ENCODE measurements around the gene GPX2.

Gene GPX2

DNA sequence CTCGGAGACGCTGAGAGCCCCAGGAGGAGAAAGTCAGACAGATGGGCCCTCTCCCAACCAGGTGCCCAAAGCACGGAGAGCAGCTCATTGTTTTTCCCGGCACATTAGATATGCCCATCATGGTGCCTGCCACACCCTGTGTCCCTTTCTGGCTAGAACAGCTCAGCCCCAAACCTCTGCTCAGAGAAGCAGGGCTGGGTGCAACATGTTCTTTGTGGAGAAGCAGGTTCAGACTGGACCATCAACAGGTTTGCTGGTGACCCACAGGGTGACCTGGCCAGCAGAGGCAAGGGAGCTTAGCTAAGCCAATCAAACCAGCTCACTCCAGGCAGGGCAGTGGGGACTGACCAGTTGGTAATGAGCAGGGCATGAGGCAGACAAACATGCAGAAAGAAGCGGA lies 16.2 kb upstream of the GPX2 start:
- DNase-seq: no peak

DNA sequence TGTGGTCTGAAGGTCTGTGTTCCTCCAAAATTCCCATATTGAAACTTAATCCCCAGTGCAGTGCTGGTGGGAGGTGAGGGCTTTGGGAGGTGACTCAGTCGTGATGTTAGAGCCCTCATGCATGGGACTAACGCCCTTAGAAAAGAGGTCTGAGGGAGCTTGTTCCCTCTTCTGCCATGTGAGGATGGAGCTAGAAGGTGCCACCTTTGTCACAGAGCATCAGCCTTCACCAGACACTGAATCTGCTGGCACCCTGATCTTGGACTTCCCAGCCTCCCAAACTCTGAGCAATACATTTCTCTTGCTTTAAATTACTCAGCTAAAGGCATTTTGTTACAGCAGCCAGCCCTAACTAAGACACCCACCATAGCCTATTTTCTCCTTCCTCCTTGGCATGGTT lies 15.7 kb upstream of the GPX2 start:
- DNase-seq: no peak

DNA sequence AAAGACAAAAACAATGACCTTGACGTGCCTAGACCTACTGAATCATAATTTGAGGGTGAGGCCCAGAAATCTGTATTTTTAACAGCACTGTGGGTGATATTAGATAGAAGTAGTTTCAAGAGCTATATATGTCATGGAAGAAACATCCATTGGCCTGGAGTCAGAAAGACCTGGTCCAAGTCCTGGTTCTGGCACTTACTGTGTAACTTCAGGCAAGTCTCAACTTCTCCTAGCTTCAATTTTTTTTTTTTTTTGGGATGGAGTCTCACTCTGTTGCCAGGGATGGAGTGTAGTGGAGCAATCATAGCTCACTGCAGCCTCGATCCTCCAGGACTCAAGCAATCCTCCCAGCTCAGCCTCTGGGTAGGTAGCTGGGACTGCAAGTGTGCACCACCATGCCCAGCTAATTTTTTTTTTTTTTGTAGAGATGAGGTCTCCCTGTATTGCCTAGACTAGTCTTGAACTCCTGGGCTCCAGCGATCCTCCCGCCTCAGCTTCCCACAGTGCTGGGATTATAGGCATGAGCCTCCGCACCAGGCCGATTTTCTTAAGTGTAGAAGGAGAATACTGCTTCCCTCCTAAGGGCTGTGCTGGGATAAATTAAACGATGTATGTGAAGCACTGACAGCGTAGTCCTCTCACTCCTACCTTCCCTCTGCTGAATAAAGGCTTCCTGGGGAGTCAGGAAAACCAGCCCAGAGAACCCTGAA lies 14.3 kb upstream of the GPX2 start:
- DNase-seq: no peak

DNA sequence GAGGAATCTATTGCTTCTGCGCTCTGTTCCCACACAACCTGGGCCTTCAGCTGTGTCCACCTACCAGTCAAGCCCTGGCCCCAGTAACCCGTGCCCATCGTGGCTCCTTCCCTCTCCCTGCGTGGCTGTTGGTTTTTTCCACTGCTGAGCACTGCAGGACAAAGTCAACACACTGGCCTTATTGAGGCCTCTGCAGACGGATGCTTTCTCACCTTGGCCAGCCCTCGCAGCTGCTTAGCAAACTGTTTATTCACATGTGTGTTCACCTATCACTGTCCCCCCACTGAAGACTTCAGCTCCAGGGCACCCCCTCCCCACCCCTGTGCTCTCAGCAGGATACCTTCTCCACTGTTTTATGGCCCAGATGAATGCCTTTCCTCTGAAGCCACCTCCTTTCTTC lies 12.8 kb upstream of the GPX2 start:
- DNase-seq: no peak

DNA sequence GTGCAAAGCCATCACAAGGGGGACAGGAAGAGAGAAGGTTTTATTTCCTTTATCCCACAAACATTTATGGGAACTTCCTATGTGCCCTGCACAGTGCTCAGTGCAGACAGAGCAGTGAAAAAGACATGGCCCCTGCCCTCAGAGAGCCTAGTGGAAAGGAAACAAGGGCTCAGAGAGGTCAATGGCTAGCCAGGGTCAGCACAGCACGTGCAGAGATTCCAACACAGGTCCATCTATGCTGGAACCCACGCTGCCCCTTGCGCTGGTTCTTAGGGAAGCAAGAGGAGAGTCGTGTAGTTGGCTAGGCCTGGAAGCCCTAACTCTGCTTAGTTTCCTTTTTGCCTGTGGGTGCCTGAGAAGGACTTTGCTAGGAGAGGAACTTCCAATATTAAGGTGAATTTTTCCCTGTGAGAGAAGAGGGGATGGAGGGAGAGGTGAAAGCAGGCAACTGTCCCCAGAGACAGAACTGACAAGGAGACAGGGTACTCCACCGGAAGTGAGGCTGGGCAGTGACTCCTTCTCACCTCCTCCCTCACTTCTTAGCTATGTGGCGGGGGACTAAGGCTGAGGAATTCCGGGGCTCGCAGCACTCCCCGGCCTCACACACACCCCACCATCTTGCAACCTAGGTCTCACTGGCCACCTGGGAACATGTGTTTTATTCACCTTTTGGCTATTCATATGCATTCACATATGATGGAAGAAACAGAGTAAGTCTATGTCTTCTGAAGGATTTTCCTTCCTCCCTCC lies 12.1 kb upstream of the GPX2 start:
- no peak for DNase-seq

DNA sequence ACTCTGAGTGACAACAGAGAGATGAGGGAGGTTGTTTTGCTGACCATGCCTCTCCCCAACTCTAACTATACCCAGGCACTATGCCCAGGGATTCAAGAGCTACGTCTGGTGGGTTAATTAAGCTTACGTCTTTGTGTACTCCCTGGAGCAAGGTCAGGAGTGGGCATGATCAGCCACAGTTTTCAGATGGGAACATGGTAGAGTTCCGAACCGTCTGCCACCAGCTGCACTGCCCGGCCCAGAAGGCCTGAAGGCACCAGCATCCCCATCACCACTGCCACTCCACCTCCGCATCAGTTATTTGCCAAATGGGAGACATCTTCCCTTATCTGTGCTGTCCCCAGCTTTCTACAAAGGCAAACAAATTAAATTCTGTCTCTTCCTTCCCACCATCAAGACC lies 11.1 kb upstream of the GPX2 start:
- DNase-seq: no peak

DNA sequence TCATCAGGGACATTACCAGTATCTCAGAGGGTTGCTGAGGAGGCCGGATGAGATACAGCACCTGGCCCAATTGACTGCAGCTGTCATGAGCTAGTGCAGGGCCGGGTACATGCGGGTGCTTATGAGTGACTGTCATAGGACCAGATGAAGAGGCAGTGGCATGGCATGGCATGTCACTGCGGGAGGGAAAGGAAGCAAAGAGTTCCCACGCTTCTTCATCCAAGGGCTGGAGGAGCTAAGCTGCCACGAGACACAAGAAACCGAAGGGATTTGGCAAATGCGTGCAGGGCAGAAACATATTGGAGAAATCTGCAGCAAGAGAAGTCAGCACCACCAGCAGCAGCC lies 10.7 kb upstream of the GPX2 start:
- DNase-seq: no peak

DNA sequence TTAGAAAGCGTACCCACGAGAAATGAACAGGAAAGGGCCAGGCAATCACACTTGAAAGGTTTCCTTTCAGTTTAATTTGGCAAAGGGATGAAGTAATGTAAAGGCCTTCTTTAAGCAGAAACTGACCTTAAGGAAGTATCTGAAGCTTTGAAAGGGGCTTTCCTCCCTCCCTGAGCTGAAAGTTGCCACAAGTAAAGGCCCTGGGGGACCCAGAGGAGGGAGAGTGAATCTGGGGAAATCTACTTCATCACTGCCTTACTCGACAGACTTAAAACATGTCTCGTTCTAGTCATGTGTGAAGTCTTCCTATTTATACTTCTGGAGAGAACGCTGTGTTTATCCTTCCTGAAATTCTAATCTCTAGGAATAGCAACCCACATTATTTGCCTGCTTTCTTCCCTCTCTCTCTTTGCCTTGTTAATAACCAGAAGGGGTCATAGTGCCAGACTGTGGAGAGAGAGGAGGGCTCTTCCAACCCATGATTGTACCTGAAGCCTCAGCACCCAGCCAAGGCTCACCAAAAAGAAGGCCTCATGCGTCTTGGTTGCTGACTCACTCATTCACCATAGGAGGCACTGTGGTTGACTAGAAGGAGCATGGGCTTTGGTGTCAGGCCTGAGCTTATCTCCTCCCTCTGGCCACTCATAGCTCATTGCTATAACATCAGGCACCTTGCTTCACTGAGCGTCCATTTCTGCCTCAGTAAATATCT lies 10.2 kb upstream of the GPX2 start:
- no peak for DNase-seq

DNA sequence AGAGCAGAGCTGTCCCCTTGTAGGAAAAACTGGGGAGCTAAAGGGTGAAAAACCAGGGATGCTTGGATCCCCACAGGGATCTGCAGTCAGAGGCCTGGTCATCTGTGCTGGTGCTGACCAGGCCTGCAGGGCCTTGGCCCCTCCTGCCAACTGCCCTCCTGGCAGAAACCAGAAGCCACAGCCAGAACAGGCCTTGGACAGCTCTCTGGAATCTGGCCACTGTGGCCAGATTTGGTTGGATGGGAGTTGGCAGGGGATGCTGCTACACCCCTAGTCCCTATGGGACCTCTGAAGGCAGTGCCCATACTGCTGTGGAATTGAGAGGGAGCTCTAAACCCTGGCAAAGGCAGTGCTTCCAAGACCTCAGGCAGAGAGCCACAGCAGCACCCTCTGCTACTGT lies 9.2 kb upstream of the GPX2 start:
- DNase-seq: no peak

DNA sequence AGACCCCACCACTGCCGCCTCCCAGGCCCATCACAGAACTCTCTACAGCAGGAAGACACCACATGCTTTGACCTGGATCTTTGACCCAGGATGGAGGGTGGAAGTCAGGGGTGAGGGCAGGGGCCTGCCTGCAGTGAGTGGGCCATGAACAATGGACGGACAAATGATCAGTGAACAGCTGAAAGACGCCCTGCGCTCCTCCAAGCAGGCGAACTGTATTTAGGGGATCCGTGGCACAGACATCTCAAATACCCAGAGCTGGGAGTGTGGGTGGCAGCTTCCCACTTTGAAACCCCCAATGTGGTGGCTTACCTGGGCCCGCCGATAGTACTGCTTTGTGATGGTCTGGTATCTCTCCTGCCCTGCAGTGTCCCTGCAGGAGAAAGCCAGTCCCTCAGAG lies 8.7 kb upstream of the GPX2 start:
- DNase-seq: no peak

DNA sequence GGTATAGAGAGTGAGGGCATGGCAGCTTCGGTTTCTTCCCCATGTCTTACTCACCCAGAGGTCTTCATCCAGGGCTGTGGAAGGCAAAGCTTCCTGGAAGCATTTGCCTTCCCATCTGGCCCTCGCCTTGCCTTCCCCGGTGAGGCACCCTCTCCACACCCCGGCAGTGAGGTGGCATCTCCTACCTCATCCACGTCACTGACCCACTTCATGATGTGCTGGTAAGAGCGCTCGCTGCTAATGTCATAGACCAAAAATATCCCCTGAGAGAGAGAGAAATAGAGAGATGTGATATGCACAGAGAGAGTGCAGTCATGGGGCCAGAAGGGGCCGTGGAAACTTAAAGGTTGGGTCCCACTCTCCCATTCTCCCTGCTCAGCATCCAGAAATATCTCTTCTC lies 8.3 kb upstream of the GPX2 start:
- DNase-seq: no peak

DNA sequence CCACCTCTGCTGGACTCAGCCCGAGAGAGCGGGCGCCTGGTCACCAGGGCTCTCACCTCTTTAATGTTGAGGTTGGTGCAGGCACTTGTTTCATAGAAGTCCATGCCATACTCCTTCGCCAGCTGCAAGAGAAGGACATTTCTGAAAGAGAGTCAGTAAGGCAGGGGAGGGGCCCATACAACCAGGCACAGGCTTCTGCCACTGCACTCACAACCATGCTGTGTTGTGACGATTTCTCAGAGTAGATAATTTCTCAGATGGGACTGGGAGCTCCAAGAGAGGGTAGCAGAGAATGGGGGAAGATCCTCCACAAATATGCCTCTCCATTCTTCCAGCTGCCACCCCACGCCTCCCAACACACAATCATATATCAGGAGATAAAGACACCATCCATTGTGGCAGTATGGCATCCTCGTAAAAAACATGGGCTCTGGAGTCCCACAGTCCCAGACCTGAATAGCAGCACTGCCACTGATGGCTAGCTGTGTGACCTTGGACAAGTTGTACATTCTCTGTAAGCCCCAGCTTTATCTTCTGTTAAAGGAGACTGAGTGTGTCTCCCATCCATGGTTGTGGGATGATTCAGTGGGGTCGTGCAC lies 6.2 kb upstream of the GPX2 start:
- no peak for DNase-seq

DNA sequence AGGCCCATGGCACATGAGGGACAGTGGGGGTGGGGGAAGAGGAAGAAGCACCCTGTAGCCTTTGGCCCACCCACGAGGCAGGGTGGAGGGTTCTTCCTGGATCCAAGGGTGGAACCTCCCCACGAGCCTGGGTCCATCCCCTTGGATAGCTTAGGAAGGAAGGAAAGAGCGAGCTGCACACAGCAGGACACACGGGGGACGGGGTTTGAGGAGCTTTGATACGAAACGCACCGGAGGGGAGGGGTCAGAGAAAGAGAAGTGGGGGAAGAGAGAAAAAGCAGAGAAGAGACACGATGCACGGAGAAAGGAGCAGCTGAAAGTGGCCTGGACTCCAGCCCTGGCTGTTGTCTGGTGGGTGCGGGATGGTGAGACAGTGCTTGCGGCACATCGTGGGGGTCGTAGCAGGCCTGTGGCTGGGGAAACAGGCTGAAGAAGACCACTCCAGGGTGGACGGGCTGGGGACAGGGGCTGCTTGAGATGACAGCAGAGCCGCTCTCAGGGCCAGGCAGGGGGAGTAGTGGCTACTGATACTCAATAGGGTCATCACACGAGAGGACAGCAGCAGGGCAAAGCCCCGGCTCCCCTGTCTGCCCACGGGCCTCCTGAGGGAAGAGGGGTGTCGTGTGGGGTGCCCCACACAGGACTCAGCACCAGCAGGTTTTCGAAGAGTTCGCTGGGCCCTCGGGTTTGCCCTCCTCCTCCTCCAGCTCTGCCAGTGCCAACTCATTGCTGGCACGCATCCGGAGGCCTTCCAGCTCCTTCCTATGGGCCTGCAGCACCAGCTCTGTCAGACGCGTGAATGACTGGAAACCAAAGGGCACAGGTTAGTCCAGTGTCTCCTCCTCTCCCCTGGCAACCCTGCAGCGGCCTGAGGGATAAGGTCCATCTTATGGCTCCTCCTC lies 5.4 kb upstream of the GPX2 start:
- no peak for DNase-seq

DNA sequence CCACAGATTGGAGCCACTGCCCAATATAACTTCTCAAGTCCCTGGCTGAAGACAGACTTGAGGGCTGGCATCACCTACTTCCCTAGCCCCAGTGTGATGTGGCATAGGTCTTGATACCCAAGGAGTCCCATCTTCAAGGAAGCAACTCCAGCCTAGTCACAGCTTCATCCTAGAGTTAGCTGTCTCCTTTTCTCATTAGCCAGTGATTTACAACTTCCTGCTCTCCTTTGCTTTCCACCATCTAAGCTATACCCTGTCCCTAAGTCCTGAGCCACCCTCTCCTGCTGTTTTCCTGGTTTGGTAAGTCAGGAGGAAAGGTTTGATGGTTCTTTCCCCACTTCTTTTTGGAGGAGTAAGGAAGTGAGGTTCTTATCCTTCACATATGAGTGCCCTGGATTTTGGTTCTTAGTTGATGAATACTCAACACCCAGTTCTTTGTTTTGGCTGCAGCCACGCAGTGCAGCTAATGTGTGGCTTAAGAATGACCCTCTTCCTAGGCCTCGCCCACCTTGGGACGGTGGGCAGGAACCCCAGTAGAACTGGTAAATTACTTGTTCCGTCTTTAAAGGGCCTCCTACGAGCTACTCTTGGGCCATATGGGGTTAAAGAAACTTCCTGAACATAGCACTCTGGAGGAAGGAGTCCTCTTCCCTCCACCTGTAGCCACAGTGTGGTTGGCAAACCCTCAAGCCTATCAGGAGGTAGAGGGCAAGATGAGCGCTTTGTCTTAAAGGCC lies 3.9 kb upstream of the GPX2 start:
- no peak for DNase-seq

DNA sequence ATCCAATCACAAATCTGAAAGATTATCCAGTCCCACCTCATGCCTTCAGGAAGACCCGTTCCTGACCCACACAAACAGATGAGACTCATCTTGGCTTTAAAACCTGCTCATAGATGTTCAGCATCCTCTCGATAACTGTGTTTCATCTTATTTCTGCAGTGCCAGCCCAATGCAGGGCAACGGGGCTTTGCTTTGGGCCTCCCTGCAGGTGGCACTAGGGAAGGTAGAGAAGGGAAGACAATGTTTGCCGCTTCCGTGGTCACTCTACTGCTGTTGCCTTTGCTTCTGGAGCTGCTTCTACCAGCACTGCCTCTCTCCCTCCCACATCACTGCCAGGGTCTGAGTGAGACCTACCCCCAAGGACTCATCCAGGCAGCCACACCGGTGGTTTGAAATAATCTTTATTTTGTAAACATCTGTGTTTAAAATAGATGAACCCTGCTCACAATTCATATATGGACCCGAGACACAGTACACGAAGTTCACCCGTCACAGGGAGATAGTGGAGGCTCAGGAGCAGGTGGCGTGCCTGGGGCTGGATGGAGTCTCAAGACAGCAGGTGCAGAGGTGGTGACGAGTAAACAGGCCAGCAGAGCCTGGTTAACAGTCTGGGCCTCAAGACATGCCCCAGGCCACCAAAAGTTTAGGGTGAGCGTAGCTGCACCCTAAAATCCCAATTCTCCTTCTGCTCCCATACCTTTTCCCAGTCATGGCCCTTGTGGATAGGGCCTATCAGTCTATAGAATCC lies 3.1 kb upstream of the GPX2 start:
- DNase-seq: no peak

DNA sequence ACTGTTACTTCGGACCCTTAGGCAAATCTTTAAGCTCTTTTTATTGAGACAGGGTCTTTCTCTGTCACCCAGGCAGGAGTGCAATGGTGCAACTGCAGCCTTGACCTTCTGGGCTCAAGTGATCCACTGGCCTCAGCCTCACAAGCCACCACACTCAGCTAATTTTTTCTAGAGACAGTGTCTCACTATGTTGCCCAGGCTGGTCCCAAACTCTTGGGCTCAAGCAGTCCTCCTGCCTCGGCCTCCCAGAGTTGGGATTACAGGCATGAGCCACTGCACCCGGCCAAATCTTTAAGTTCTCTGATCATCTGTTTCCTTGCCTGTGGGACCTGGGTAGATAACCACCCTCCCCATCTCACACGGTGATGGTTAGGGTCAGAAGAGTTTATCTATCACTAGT lies 2.3 kb upstream of the GPX2 start:
- DNase-seq: no peak

DNA sequence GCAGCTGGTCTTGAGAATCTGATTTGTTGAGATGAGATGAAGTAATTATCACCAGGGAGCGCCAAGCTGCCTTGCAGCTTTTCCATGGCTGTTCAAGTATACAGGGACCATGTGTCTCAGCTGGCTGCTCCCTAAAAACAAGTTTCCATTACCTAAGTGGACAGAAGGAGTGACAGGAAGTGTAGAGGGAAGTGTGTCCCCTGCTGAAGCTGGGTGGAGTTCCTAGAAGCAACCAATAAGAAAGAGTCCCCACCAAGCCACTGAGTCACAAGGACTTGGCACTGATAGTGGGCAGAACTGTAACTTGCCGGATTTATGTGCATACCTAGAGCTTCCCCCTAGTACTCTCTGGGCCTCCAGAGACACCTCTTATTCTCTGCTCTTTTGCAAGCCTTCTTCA lies 1.5 kb upstream of the GPX2 start:
- no peak for DNase-seq

DNA sequence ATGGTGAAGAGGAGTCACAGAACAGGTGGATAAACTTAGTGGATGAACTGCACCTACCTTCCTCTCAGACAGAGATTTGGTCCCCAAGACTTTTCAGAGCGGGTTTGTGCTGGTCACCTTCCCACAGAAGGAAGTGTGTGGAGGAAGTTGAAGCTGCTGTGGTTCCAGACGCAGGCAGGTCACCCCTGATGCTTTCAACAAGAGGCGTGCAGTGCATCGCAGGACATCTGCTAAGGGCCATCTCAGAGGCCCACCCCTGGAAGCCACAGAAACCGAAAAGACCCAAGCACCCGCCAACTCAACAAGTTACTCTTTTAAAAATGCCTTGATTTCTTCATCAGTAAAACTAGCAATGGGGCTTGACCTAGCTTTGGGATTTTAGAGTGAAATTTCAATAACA lies 1.0 kb upstream of the GPX2 start:
- DNase-seq: no peak

DNA sequence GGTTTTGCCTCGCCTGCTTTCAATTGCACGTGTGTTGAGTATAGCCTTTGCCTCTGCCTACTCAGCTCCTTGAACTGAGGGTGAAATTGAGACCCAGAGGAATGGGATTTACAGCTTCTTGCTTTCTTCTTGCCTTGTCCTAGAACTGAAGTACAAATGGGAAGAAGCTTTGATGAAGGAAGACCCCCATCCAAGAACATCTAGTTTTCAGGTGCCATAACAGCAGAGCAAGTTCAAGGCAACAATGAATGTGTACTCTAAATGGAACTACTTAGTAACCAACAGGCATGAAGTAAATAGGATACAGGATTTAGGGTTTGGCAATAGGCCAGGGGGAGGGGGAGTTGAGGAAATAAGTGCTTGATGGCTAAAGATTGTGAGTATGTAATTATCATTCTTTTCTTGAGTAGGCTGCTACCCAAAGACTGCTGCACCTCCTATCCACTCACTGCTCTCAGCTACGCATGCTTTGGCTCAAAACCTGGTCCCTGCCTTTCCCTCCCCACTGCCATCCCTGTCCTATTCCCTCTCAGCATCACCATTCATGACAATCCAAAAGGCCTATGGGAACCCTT lies 2.1 kb downstream of the GPX2 start:
- no peak for DNase-seq

DNA sequence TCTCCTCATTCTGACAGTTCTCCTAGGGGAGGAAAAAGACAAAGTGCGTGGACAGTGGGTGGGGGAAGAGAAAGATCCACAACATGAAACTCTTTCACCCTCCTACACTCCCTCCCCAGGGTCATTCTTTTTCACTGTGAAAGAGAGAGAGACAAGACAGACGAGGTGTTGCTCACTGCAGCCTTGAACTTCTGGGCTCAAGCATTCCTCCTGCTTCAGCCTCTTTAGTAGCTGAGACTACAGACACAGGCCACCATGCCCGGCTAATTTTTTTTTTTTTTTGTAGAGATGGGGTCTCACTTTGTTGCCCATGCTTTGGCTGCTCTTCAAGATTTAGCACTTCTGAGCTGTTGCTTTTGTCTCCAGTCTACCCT lies 2.7 kb downstream of the GPX2 start:
- DNase-seq: no peak

Measured in activated naive CD4-positive, alpha-beta T cell (primary cell).